IMR-90 (cell line): Measurements from ENCODE around the gene TICAM2. TPM values are rescaled to one million over a fixed set of nuclear protein-coding genes. Genes with fewer than 3 reads are reported as not detected.

Source experiments
- ATAC-seq: fragments of 200-7000 bp; cut with Tn5 transposase; 2 replicates; pipeline ENCODE4 v1.9.1; 2020; ENCODE audit warnings: low read depth, mild to moderate bottlenecking, moderate library complexity
- BruUV-seq: library from RNA; stranded (reverse); fragments of 400-500 nt; replicated peaks from 2 replicates; lab custom pipeline; 2021; lab: Mats Ljungman, UMichigan
- CTCF ChIA-PET: fragments of 300-600 bp; formaldehyde crosslinking; extraction: SDS; loops from one replicate; lab custom pipeline; 2021; ENCODE audit warnings: antibody characterized with exemption; lab: Yijun Ruan, JAX
- POLR2A ChIA-PET: fragments of 300-600 bp; sonication (Branson Sonifier 250); formaldehyde crosslinking; loops from one replicate; lab custom pipeline; 2022; ENCODE audit warnings: antibody characterized with exemption; ENCODE audit not compliant: unreplicated experiment; lab: Charles Lee
- DNase-seq: peaks from one replicate; pipeline ENCODE4 v3.0.0; 2013
- H2AFZ ChIP-seq: replicated peaks from 2 replicates; pipeline ENCODE3; 2013; ENCODE audit warnings: low read length, mild to moderate bottlenecking; ENCODE audit not compliant: poor library complexity
- H2AK5ac ChIP-seq: 2 replicates; pipeline ENCODE4 v1.6.1; 2013; ENCODE audit warnings: low read depth, low read length, inconsistent platforms
- H2AK9ac ChIP-seq: replicated peaks from 2 replicates; pipeline ENCODE3; 2013; ENCODE audit warnings: mild to moderate bottlenecking, low read depth, low read length, moderate library complexity; ENCODE audit not compliant: poor library complexity
- H2BK120ac ChIP-seq: 2 replicates; pipeline ENCODE4 v1.6.1; 2013; ENCODE audit warnings: low read depth, low read length, inconsistent platforms
- H2BK15ac ChIP-seq: 3 replicates; pipeline ENCODE4 v1.6.1; 2013; ENCODE audit warnings: low read depth, low read length, inconsistent platforms
- H2BK20ac ChIP-seq: 2 replicates; pipeline ENCODE4 v1.6.1; 2013; ENCODE audit warnings: low read depth, mild to moderate bottlenecking, inconsistent platforms, low read length, moderate library complexity
- H2BK5ac ChIP-seq: 2 replicates; pipeline ENCODE4 v1.6.1; 2013; ENCODE audit warnings: mild to moderate bottlenecking, low read depth, low read length, inconsistent platforms; ENCODE audit not compliant: poor library complexity, severe bottlenecking
- H3K14ac ChIP-seq: replicated peaks from 2 replicates; pipeline ENCODE4 v1.6.1; 2013; ENCODE audit warnings: low read depth, low read length, inconsistent platforms
- H3K18ac ChIP-seq: 2 replicates; pipeline ENCODE4 v1.6.1; 2013; ENCODE audit warnings: low read depth, low read length, control low read depth
- H3K23ac ChIP-seq: 2 replicates; pipeline ENCODE4 v1.6.1; 2013; ENCODE audit warnings: low read depth, low read length, inconsistent platforms
- H3K27ac ChIP-seq: 2 replicates; pipeline ENCODE4 v1.5.1; 2013; ENCODE audit warnings: mild to moderate bottlenecking, control low read depth, low read length; ENCODE audit not compliant: insufficient read depth
- H3K27me3 ChIP-seq: 2 replicates; pipeline ENCODE4 v1.6.1; 2013; ENCODE audit warnings: low read length; ENCODE audit not compliant: control insufficient read depth, insufficient read depth
- H3K36me3 ChIP-seq: 2 replicates; pipeline ENCODE4 v1.6.1; 2013; ENCODE audit warnings: low read length, mixed read lengths; ENCODE audit not compliant: control insufficient read depth, insufficient read depth
- H3K4ac ChIP-seq: 2 replicates; pipeline ENCODE4 v1.6.1; 2013; ENCODE audit warnings: low read depth, low read length, inconsistent platforms
- H3K4me1 ChIP-seq: 2 replicates; pipeline ENCODE4 v1.6.1; 2013; ENCODE audit warnings: low read length, mixed read lengths; ENCODE audit not compliant: control insufficient read depth, insufficient read depth
- H3K4me2 ChIP-seq: 2 replicates; pipeline ENCODE4 v1.6.1; 2013; ENCODE audit warnings: low read depth, mild to moderate bottlenecking, control low read depth, low read length, moderate library complexity
- H3K4me3 ChIP-seq: 2 replicates; pipeline ENCODE4 v1.5.1; 2013; ENCODE audit warnings: low read depth, mild to moderate bottlenecking, control low read depth, low read length, moderate library complexity; ENCODE audit not compliant: insufficient read depth
- H3K56ac ChIP-seq: 2 replicates; pipeline ENCODE4 v1.6.1; 2013; ENCODE audit warnings: low read length, inconsistent platforms; ENCODE audit not compliant: insufficient read depth; ENCODE audit errors: extremely low read depth
- H3K79me1 ChIP-seq, 2 experiments: 2 replicates each; pipeline ENCODE4 v1.6.1; 2013; ENCODE audit warnings: low read length in 2 of 2, inconsistent platforms in 1 of 2, low read depth in 1 of 2
- H3K9ac ChIP-seq: 2 replicates; pipeline ENCODE4 v1.6.1; 2013; ENCODE audit warnings: low read depth, low read length, control low read depth
- H3K9me1 ChIP-seq: 2 replicates; pipeline ENCODE4 v1.6.1; 2013; ENCODE audit warnings: low read length, inconsistent platforms; ENCODE audit not compliant: insufficient read depth
- H3K9me3 ChIP-seq: 2 replicates; pipeline ENCODE4 v1.6.1; 2013; ENCODE audit warnings: low read length; ENCODE audit not compliant: control insufficient read depth, insufficient read depth
- H4K20me1 ChIP-seq: 2 replicates; pipeline ENCODE4 v1.6.1; 2013; ENCODE audit warnings: low read length, inconsistent platforms; ENCODE audit not compliant: insufficient read depth
- H4K5ac ChIP-seq: 2 replicates; pipeline ENCODE4 v1.6.1; 2013; ENCODE audit warnings: mild to moderate bottlenecking, low read depth, low read length, control low read depth
- H4K8ac ChIP-seq, 2 experiments: 2 replicates each; pipeline ENCODE4 v1.6.1; 2013; ENCODE audit warnings: low read depth in 2 of 2, low read length in 2 of 2, control low read depth in 1 of 2, inconsistent platforms in 1 of 2
- H4K91ac ChIP-seq: 2 replicates; pipeline ENCODE4 v1.6.1; 2013; ENCODE audit warnings: low read depth, low read length, inconsistent platforms; ENCODE audit not compliant: insufficient read depth
- BHLHE40 ChIP-seq: fragments of 150-350 bp; IDR thresholded peaks from 2 replicates; pipeline ENCODE4 v1.6.1; 2016; ENCODE audit warnings: mild to moderate bottlenecking, low read depth, low read length
- CEBPB ChIP-seq: IDR thresholded peaks from 2 replicates; pipeline ENCODE4 v1.6.1; 2012; ENCODE audit warnings: low read depth, low read length, improper control_type of control experiment
- CHD1 ChIP-seq: IDR thresholded peaks from 2 replicates; pipeline ENCODE4 v1.6.1; 2012; ENCODE audit warnings: low read depth, low read length, improper control_type of control experiment
- FOS ChIP-seq: fragments of 150-350 bp; IDR thresholded peaks from 2 replicates; pipeline ENCODE4 v1.6.1; 2016; ENCODE audit warnings: low read depth, low read length
- MAFK ChIP-seq: IDR thresholded peaks from 2 replicates; pipeline ENCODE4 v1.6.1; 2012; ENCODE audit warnings: low read depth, low read length, improper control_type of control experiment
- MAZ ChIP-seq: IDR thresholded peaks from 2 replicates; pipeline ENCODE4 v1.6.1; 2012; ENCODE audit warnings: low read depth, mild to moderate bottlenecking, low read length, improper control_type of control experiment, moderate library complexity, borderline replicate concordance
- MXI1 ChIP-seq: IDR thresholded peaks from 2 replicates; pipeline ENCODE4 v1.6.1; 2012; ENCODE audit warnings: low read depth, mild to moderate bottlenecking, low read length, moderate library complexity, borderline replicate concordance
- NFE2L2 ChIP-seq: fragments of 150-350 bp; IDR thresholded peaks from 2 replicates; pipeline ENCODE4 v1.6.1; 2016; ENCODE audit warnings: low read depth, mild to moderate bottlenecking, low read length
- RAD21 ChIP-seq: IDR thresholded peaks from 2 replicates; pipeline ENCODE4 v1.6.1; 2012; ENCODE audit warnings: low read length, improper control_type of control experiment
- RCOR1 ChIP-seq: IDR thresholded peaks from 2 replicates; pipeline ENCODE4 v1.6.1; 2012; ENCODE audit warnings: mild to moderate bottlenecking, low read length, improper control_type of control experiment; ENCODE audit not compliant: insufficient replicate concordance
- RFX5 ChIP-seq: IDR thresholded peaks from 2 replicates; pipeline ENCODE4 v1.8.0; 2012; ENCODE audit warnings: low read depth, mild to moderate bottlenecking, low read length, moderate library complexity
- SMC3 ChIP-seq: fragments of 150-350 bp; IDR thresholded peaks from 2 replicates; pipeline ENCODE4 v1.6.1; 2016; ENCODE audit warnings: low read depth, mild to moderate bottlenecking, antibody characterized with exemption, low read length, moderate library complexity
- WGBS, 2 experiments: methylation state at CpG; one replicate each; pipeline versions ENCODE4 v1.1.5 to v1.1.7; 2013; ENCODE audit warnings: missing lambda C conversion rate in 2 of 2; ENCODE audit not compliant: insufficient read length in 1 of 2; ENCODE audit errors: extremely low coverage in 2 of 2; 5-methylcytosine and 5-hydroxymethylcytosine counted together
- dilution Hi-C: fragments of 300-500 bp; cut with HindIII; formaldehyde crosslinking; loops from one replicate; pipeline ENCODE4 v1.14.3; 2018; ENCODE audit warnings: low sequenced_read_pairs; ENCODE audit not compliant: unreplicated experiment
- in situ Hi-C: fragments of 300-500 bp; cut with MboI; formaldehyde crosslinking; loops from 3 replicates; pipeline ENCODE4 v1.14.3; 2019; ENCODE audit warnings: low sequenced_read_pairs, inconsistent platforms, mixed read lengths
- intact Hi-C: fragments of 100-400 bp; cut with micrococcal nuclease; formaldehyde crosslinking; loops from 2 replicates; pipeline ENCODE4 v1.10.0; 2022
- polyA plus RNA-seq, 3 experiments: library from polyadenylated mRNA; depleted of rRNA; stranded (reverse); fragments of >200 nt; gene quantifications; 2 replicates each; pipeline ENCODE4 v1.2.3, GENCODE V29; 2012; ENCODE audit warnings: low replicate concordance in 1 of 3
- total RNA-seq: library from RNA; depleted of rRNA; stranded (reverse); fragments of >200 nt; gene quantifications from 2 replicates; pipeline ENCODE4 v1.2.3, GENCODE V29; 2012
- TF ChIP-seq, protein P1 (sequence below): fragments of 150-350 bp; IDR thresholded peaks from 2 replicates; pipeline ENCODE4 v1.6.1; 2016; ENCODE audit warnings: low read depth, mild to moderate bottlenecking, low read length, moderate library complexity, borderline replicate concordance
- TF ChIP-seq, protein P2 (sequence below): conservative IDR thresholded peaks from 2 replicates; pipeline ENCODE4 v1.5.1; 2012; ENCODE audit warnings: mild to moderate bottlenecking, low read depth, low read length, improper control_type of control experiment
- TF ChIP-seq, protein P3 (sequence below): fragments of 150-350 bp; IDR thresholded peaks from 2 replicates; pipeline ENCODE4 v1.6.1; 2017; ENCODE audit warnings: mild to moderate bottlenecking, antibody characterized with exemption, low read length, low read depth

The TICAM2 gene
- total and polyA plus RNA-seq, 2 of the 4 experiments (the other 2 are of a cell fraction): 2.9 to 4.3 TPM

DNA sequence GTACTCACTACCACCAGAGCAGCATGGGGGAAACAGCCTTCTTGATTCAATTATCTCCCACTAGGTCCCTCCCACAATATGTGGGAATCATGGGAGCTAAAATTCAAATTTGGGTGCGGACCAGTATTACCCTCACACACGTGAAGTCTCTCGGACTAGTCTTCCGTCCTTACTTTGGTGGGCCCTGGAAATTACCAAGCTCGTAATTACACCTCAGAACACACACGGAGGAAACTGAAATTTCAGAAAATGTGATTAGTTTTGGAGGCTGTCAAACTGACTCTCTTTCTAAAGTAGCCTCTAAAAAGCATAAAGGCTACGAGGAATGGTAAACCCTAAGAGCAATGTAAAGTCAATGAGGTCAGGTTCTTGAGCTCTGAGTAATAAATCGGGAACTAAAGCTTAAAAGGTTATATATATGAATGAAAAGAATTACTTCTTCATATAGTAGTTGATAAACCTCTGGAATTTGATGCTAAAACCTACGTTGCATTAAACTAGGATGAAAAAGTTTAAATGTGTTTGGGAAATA lies 56.9 kb downstream of the TICAM2 start:
- Histone ChIP-seq H2BK15ac (0 out of 3 replicates have a peak overlapping the region, but pooled peaks have one; percentile 32), H3K9me3 (peaks cover 6% of the 10 kb centered on the region), H3K27ac (peak overlapping the region; percentile 50), H2AK5ac (no peak overlapping the region), H3K56ac (no peak overlapping the region), H4K5ac (peak overlapping the region; percentile 78), H2BK20ac (peak overlapping the region; percentile 71; the same call in 1 of the 2 replicates), H3K4ac (peak overlapping the region; percentile 90; the same call in 1 of the 2 replicates), H2AK9ac (peak overlapping the region; percentile 60), H3K4me2 (no peak overlapping the region), H3K4me1 (peaks cover 2% of the 10 kb centered on the region; the same call in 1 of the 2 replicates), H3K9me1 (peaks cover 3% of the 10 kb centered on the region; the same call in 1 of the 2 replicates), H2AFZ (peak overlapping the region; percentile 86), H4K91ac (peak overlapping the region; percentile 63; the same call in 1 of the 2 replicates), H3K79me1 (peaks cover 0 to 15% of the 10 kb centered on the region in 2 experiments; a peak in 2 of 4 replicates), H2BK120ac (no peak overlapping the region), H3K18ac (peak overlapping the region; percentile 83; the same call in 1 of the 2 replicates), H4K8ac (peak overlapping the region; percentile 91 to 97), H4K20me1 (peaks cover 34% of the 10 kb centered on the region; the same call in 1 of the 2 replicates), H3K9ac (no peak overlapping the region), H3K14ac (peak overlapping the region; percentile 94), H3K4me3 (no peak overlapping the region), H2BK5ac (peak overlapping the region; percentile 90), H3K27me3 (no peaks in the 10 kb centered on the region), H3K23ac (peak overlapping the region; percentile 75; the same call in 1 of the 2 replicates), H3K36me3 (peaks cover 5% of the 10 kb centered on the region)
- no peak for ATAC-seq
- WGBS, 2 experiments: no CpG with 5 or more reads among the region's 9 CpGs
- ChIA-PET POLR2A (no interaction called here), CTCF (no interaction called here)
- dilution Hi-C loops: no loop called here
- intact Hi-C loops: loop anchor here (10.0 kb wide), 1 partner anchor 289 kb away; no protein-coding TSS in a partner anchor
- DNase-seq: no peak
- in situ Hi-C loops: no loop called here
- BruUV-seq: no TSS peak
- TF ChIP-seq FOS: no peak
- TF ChIP-seq CEBPB: no peak
- no peak for TF ChIP-seq BHLHE40
- no peak for TF ChIP-seq MAZ
- TF ChIP-seq, protein P1, sequence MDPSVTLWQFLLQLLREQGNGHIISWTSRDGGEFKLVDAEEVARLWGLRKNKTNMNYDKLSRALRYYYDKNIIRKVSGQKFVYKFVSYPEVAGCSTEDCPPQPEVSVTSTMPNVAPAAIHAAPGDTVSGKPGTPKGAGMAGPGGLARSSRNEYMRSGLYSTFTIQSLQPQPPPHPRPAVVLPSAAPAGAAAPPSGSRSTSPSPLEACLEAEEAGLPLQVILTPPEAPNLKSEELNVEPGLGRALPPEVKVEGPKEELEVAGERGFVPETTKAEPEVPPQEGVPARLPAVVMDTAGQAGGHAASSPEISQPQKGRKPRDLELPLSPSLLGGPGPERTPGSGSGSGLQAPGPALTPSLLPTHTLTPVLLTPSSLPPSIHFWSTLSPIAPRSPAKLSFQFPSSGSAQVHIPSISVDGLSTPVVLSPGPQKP: no peak
- TF ChIP-seq RCOR1: no peak
- no peak for TF ChIP-seq MXI1
- TF ChIP-seq, protein P2, sequence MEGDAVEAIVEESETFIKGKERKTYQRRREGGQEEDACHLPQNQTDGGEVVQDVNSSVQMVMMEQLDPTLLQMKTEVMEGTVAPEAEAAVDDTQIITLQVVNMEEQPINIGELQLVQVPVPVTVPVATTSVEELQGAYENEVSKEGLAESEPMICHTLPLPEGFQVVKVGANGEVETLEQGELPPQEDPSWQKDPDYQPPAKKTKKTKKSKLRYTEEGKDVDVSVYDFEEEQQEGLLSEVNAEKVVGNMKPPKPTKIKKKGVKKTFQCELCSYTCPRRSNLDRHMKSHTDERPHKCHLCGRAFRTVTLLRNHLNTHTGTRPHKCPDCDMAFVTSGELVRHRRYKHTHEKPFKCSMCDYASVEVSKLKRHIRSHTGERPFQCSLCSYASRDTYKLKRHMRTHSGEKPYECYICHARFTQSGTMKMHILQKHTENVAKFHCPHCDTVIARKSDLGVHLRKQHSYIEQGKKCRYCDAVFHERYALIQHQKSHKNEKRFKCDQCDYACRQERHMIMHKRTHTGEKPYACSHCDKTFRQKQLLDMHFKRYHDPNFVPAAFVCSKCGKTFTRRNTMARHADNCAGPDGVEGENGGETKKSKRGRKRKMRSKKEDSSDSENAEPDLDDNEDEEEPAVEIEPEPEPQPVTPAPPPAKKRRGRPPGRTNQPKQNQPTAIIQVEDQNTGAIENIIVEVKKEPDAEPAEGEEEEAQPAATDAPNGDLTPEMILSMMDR: no peak
- no peak for TF ChIP-seq CHD1
- TF ChIP-seq MAFK: no peak
- TF ChIP-seq, protein P3, sequence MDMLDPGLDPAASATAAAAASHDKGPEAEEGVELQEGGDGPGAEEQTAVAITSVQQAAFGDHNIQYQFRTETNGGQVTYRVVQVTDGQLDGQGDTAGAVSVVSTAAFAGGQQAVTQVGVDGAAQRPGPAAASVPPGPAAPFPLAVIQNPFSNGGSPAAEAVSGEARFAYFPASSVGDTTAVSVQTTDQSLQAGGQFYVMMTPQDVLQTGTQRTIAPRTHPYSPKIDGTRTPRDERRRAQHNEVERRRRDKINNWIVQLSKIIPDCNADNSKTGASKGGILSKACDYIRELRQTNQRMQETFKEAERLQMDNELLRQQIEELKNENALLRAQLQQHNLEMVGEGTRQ: no peak
- TF ChIP-seq RFX5: no peak
- TF ChIP-seq NFE2L2: no peak
- no peak for TF ChIP-seq RAD21
- no peak for TF ChIP-seq SMC3
